Retinal pigment epithelial cell (primary cell): ENCODE data around the gene BMERB1.

Experiments used
- DNase-seq: peaks from one replicate; pipeline ENCODE4 v3.0.0-alpha.2; 2010; ENCODE audit warnings: low read depth
- H3K4me3 ChIP-seq: 2 replicates; pipeline ENCODE4 v1.5.1; 2011; ENCODE audit warnings: mild to moderate bottlenecking, low read length, control low read depth, moderate library complexity
- CTCF ChIP-seq: conservative IDR thresholded peaks from 2 replicates; pipeline ENCODE4 v1.5.1; 2011; ENCODE audit warnings: low read depth, low read length, control low read depth, inconsistent platforms

The BMERB1 gene

GRCh38 chr16:15521758-15522509 lies 87.5 kb downstream of the BMERB1 start:
- no peak for TF ChIP-seq CTCF
- no peak for DNase-seq

GRCh38 chr16:15523092-15523541 lies 88.7 kb downstream of the BMERB1 start:
- DNase-seq: no peak
- H3K4me3 ChIP-seq: no peak overlapping the region

More at GRCh38 chr16:15521758-15522509, 87.5 kb downstream of the BMERB1 start:
- no peak overlapping the region for H3K4me3 ChIP-seq

GRCh38 chr16:15523939-15524338 lies 89.6 kb downstream of the BMERB1 start:
- H3K4me3 ChIP-seq: no peak overlapping the region
- TF ChIP-seq CTCF: no peak
- DNase-seq: no peak

More at GRCh38 chr16:15523092-15523541, 88.7 kb downstream of the BMERB1 start:
- no peak for TF ChIP-seq CTCF

GRCh38 chr16:15524966-15525365 lies 90.6 kb downstream of the BMERB1 start:
- no peak overlapping the region for H3K4me3 ChIP-seq
- no peak for TF ChIP-seq CTCF
- DNase-seq: no peak

GRCh38 chr16:15526097-15526496 lies 91.7 kb downstream of the BMERB1 start:
- DNase-seq: no peak
- no peak overlapping the region for H3K4me3 ChIP-seq
- TF ChIP-seq CTCF: no peak

- H3K4me3 ChIP-seq: no peak overlapping the region
- DNase-seq: no peak
- no peak for TF ChIP-seq CTCF
Observed at GRCh38 chr16:15526731-15527130, 92.3 kb downstream of the BMERB1 start.

- no peak for TF ChIP-seq CTCF
- no peak overlapping the region for H3K4me3 ChIP-seq
- DNase-seq: no peak
Observed at GRCh38 chr16:15529673-15530072, 95.3 kb downstream of the BMERB1 start.
